Activated naive CD8-positive, alpha-beta T cell treated with anti-CD3 and anti-CD28 coated beads, Interleukin-2, amount 50 U/mL, for 24 hours (primary cell): ENCODE measurements around the gene FBXW12.
"Not testable (repeated sequence)": the region's sequence is repeated elsewhere in the genome, so short reads cannot be mapped to it uniquely, and the experiment has no call there.

Source experiments
- ATAC-seq: fragments of 150-1000 bp; cut with Tn5 transposase; one replicate; pipeline ENCODE4 v1.10.0; 2021
- DNase-seq: peaks from one replicate; pipeline ENCODE4 v3.0.0; 2021
- H3K27ac Mint-ChIP-seq: one replicate; pipeline ENCODE4 v1.8.0; 2021; ENCODE audit warnings: mild to moderate bottlenecking, mixed read lengths
- H3K27me3 Mint-ChIP-seq: one replicate; pipeline ENCODE4 v1.8.0; 2021; ENCODE audit warnings: mixed read lengths
- H3K36me3 Mint-ChIP-seq: one replicate; pipeline ENCODE4 v1.8.0; 2021; ENCODE audit warnings: low read depth, mixed read lengths
- H3K4me1 Mint-ChIP-seq: one replicate; pipeline ENCODE4 v1.8.0; 2021; ENCODE audit warnings: mixed read lengths
- H3K4me3 Mint-ChIP-seq: one replicate; pipeline ENCODE4 v1.8.0; 2021; ENCODE audit warnings: mild to moderate bottlenecking, moderate library complexity, mixed read lengths
- H3K9me3 Mint-ChIP-seq: one replicate; pipeline ENCODE4 v1.8.0; 2021; ENCODE audit warnings: mixed read lengths

Gene FBXW12

DNA sequence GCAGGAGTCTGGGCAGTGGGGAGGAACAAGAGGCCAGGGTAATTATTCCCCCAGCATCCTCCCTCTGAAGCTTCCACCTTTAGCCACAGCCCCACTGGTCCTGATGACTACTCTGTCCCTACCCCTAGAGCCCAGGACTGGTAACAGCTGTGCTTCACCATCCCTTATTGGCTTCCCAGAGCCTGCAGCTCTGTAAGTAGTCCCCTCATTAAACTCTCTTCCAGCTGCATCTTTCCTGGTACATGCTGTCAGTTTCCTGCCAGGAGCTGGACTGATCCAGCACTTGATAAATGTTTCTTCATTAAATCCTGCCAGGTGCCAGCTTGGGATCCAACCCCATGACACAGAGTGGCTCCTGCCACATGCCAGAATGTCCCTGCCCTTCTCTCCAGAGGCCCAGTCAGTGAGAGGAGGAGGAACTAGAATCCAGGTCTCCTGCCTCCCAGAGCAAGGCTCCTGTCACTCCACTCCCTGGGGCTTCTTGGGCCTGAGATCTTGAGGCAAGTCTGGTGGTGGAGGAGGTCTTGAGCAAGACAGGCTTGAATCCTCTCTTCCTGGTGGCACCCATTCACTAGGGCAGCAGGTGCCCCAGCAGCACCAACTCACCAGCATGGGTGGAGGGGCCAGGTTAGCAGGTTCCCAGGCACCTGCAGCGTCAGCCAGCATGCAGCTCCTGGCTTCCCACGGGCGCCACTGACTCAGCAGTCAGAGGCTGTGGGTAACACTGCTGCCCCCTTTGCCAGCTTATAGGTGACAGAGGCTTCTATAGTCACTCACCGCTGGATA lies 27.6 kb downstream of the FBXW12 start:
- H3K9me3 Mint-ChIP-seq, result no peaks in the 10 kb centered on the region
- ATAC-seq, result no peak
- H3K27ac Mint-ChIP-seq, result no peak overlapping the region
- H3K27me3 Mint-ChIP-seq, result peaks cover 3% of the 10 kb centered on the region
- H3K36me3 Mint-ChIP-seq, result no peaks in the 10 kb centered on the region
- no peak overlapping the region for H3K4me3 Mint-ChIP-seq
- H3K4me1 Mint-ChIP-seq, result peaks cover 2% of the 10 kb centered on the region
- no peak for DNase-seq

DNA sequence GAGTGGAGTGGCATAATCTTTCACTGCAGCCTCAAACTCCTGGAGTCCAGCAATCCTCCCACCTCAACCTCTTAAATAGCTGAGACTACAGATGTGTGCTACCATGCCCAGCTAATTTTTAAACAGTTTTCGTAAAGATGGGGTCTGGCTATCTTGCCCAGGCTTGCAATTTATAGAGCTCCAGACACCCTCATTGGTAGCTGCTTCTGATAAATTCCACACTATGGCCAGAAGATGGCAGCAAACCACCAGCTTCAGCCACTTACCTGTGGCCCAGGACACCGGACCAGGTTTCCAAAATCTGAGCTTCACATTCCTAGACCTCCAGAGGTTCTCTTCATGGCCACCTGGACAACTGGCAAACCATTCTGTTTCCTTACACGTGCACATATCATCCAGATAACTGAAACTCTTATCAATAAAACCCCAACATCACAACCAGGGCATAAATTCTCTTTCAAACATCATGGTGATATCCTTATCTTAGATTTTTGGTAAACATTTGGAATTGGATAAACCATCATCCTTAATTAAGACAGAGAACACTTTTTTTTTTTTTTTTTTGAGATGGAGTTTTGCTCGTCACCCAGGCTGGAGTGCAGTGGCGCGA lies 28.9 kb downstream of the FBXW12 start:
- H3K27ac Mint-ChIP-seq, result no peak overlapping the region
- DNase-seq, result peak; percentile 57
- ATAC-seq, result peak; percentile 68
- no peaks in the 10 kb centered on the region for H3K36me3 Mint-ChIP-seq
- no peak overlapping the region for H3K4me3 Mint-ChIP-seq
- H3K9me3 Mint-ChIP-seq, result no peaks in the 10 kb centered on the region
- no peaks in the 10 kb centered on the region for H3K4me1 Mint-ChIP-seq
- peaks cover 3% of the 10 kb centered on the region for H3K27me3 Mint-ChIP-seq

DNA sequence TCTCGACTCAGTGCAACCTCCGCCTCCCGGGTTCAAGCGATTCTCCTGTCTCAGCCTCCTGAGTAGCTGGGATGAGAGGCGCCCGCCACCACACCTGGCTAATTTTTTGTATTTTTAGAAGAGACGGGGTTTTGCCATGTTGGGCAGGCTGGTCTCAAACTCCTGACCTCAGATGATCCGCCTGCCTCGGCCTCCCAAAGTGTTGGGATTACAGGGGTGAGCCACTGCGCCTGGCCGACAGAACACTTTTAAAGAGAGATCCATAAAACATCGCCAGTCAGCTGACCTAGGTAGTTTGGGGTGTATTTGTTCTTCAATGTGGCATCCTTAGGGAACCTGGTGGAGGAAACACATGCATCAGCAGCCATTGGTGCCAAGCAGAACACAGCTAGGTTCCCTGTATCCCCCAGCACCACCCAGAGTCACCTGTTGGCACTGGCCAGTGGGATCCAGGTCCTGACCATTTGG lies 29.4 kb downstream of the FBXW12 start:
- ATAC-seq, H3K27ac Mint-ChIP-seq, H3K36me3 Mint-ChIP-seq, DNase-seq, H3K4me3 Mint-ChIP-seq, H3K27me3 Mint-ChIP-seq, H3K9me3 Mint-ChIP-seq, H3K4me1 Mint-ChIP-seq: not testable (repeated sequence)

DNA sequence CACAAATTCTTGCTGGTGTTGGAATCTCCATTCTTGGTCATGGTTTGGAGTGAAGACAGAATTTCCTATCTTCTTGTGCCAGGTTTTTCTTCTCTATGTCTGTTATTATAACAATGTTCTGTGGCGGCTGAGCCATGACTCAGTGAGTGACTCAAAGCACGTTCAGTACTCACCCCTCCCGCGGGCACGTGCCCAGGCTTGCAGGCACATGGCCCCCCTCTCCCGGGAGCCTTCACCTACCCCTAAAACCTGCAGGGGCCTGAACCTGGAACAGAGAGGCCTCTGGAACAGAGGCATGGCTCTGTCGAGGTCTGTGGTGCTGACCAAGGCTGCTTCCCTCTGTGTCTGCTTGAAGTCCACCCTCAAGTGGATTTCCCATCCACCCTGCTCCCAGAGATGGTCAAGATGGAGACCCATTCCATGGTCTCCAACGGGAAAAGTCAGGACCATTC lies 30.3 kb downstream of the FBXW12 start:
- no peak overlapping the region for H3K27ac Mint-ChIP-seq
- no peaks in the 10 kb centered on the region for H3K36me3 Mint-ChIP-seq
- DNase-seq (no peak), ATAC-seq (no peak)
- no peaks in the 10 kb centered on the region for H3K9me3 Mint-ChIP-seq
- H3K27me3 Mint-ChIP-seq, result peaks cover 3% of the 10 kb centered on the region
- H3K4me3 Mint-ChIP-seq, result no peak overlapping the region
- H3K4me1 Mint-ChIP-seq, result no peaks in the 10 kb centered on the region

DNA sequence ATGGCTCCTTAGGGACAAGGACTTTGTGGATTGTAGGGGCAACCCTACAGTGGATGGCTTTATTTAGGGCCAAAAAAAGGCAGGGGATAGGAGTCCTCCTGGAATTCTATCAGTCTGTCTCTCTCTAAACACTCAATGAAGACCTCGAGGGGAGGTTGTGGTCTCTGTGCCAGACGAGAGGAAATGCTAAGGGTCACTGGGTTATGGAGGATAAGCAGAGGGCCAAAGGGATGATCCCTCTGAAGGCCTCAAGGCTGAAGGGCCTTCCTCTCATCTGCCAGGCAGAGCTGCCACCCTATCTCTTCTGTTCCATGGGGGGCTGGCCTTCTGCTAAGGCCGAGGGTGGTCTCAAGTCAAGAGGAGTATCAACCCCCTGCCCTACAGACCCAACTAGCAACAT lies 30.9 kb downstream of the FBXW12 start:
- Mint-ChIP-seq H3K9me3 (no peaks in the 10 kb centered on the region), H3K27me3 (no peaks in the 10 kb centered on the region), H3K4me3 (no peak overlapping the region), H3K27ac (no peak overlapping the region), H3K4me1 (no peaks in the 10 kb centered on the region), H3K36me3 (no peaks in the 10 kb centered on the region)
- ATAC-seq (no peak), DNase-seq (no peak)

DNA sequence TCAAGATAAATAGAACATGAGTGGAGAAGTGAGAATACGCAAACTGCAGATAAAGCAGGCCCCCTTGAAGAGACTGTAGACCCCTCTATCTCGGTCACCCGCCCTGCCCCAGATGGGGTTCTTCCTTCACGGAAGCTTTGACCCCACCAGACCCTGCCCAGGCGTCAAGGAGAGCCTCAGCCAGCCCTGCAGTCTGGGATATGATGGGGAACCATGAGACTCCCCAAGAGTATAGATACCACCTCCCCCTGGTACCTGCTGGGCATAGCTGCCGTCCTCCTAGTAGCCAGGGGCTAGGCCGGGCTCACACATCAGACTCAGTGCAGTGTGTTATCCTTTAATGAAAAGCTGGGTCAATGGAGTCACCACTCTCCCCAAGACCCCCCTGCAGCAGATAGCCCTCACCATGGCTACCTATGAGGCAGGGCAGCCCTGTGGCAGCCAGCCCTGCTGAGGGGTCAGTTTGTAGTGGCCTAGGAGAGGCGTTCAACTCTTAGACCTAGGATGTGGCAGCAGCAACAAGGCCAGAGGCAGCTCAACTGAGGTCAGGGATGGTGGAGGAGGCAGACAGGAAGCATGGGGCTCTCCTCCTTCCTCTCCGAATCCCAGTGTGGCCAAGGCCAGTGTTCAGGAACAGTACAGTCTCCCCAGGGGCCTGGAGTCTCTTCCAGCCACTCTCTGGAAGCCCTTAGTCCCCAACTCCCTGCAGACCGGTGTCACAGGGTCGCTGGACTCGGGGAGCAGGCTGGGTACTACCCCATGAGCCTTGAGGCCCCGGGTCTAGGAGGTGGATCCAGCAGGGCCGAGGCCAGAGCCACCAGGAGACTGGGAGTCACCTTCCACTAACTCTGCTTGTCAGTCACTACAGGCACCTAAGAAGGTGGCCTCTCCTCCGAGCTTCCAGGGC lies 31.8 kb downstream of the FBXW12 start:
- no peak overlapping the region for H3K27ac Mint-ChIP-seq
- H3K36me3 Mint-ChIP-seq, result no peaks in the 10 kb centered on the region
- no peak overlapping the region for H3K4me3 Mint-ChIP-seq

DNA sequence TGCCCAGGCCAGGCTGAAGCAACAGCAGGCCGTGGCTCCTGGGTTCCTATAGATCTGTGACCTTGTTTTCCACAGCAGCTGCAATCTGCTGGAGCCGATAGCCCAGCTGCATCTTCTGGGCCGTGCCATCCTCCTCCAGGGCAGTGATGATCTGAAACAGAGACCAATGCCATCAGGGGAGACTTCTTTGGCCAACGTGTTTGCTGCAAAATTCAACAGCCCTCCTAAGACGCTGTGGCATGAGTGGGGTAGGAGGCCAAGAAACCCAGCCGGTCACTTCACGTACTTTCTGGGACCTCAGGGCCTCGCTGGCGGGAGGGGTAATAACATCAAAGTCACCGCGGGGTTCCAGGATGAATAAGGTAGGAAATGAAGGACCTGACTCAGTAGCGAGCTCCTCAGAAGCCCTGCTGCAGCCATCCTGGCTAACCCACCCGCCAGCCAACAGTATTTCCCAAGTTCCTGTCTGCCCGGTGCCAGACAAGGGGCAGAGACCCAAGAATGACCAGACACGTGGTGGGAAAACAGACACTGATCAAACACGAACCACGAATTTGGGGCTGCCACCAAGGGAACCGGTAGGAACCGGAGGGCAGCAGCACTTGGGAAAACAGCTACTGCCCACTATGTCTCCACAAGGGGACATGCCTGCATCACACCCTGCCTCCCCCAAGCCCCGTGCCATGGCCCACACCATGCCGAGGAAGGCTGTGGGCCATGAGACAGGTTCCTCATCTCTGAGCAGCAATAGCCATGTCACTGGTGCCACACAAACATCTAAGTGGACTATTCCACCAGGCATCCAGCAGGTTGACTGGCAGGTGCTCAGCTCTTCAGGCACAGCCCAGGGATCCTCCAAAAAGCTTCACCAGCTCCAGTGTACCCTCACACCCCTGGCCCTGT lies 32.7 kb downstream of the FBXW12 start:
- no peaks in the 10 kb centered on the region for H3K9me3 Mint-ChIP-seq

More for the DNA sequence above, 31.8 kb downstream of the FBXW12 start:
- Mint-ChIP-seq H3K4me1 (no peaks in the 10 kb centered on the region), H3K27me3 (no peaks in the 10 kb centered on the region), H3K9me3 (no peaks in the 10 kb centered on the region)
- DNase-seq, result no peak
- ATAC-seq, result no peak

DNA sequence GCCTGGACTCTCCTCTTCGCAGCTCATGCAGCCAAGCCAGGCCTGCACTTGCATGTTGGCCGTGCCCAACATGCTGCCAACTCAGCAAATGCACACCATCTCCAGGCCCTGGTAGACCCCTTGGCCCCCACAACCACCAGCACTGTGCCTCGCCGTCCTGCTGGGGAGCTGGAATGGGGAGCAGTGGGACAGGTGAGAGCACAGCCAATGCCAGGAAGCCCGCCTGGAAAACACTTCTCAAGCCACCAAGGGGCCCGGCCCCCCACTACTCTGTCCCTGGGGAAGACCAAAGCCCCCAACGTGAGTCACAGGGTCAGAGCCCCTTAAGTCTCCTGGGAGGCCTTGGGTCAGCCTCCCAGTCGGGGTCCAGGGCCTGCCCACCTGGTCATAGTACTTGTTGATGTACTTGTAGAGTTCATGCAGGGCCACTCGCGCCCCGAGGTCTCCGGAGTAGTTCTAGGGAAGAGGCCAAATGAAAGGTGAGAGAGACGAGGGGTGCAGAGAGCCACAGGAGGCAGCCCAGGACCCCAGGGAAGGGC lies 33.4 kb downstream of the FBXW12 start:
- Mint-ChIP-seq H3K4me1 (no peaks in the 10 kb centered on the region), H3K27me3 (no peaks in the 10 kb centered on the region), H3K4me3 (no peak overlapping the region), H3K36me3 (no peaks in the 10 kb centered on the region), H3K9me3 (no peaks in the 10 kb centered on the region), H3K27ac (no peak overlapping the region)
- no peak for DNase-seq
- no peak for ATAC-seq

More for the DNA sequence above, 32.7 kb downstream of the FBXW12 start:
- Mint-ChIP-seq H3K27me3 (no peaks in the 10 kb centered on the region), H3K4me1 (no peaks in the 10 kb centered on the region), H3K27ac (no peak overlapping the region), H3K4me3 (no peak overlapping the region), H3K36me3 (no peaks in the 10 kb centered on the region)
- DNase-seq (no peak), ATAC-seq (no peak)

DNA sequence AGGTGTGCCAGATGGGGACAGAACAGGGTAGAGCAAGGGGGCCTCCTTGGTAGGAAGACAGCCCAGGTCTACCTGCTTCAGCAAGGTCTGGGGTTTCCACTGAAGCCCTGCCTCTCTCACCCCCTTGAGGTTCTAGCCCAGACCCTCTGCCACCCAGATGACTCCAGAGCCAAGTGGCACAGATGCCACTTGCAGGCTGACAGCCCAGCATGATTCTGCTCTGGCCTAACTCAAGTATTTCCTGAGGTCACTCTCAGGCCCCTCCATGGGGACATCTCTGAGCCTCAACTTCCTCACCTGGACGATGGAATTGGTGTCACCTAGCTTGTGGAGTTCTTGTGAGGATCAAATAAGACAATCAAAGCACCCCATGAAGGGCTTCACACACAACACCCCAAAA lies 34.0 kb downstream of the FBXW12 start:
- Mint-ChIP-seq H3K4me3 (no peak overlapping the region), H3K4me1 (no peaks in the 10 kb centered on the region), H3K9me3 (no peaks in the 10 kb centered on the region), H3K27me3 (no peaks in the 10 kb centered on the region), H3K27ac (no peak overlapping the region), H3K36me3 (no peaks in the 10 kb centered on the region)
- ATAC-seq (no peak), DNase-seq (no peak)

DNA sequence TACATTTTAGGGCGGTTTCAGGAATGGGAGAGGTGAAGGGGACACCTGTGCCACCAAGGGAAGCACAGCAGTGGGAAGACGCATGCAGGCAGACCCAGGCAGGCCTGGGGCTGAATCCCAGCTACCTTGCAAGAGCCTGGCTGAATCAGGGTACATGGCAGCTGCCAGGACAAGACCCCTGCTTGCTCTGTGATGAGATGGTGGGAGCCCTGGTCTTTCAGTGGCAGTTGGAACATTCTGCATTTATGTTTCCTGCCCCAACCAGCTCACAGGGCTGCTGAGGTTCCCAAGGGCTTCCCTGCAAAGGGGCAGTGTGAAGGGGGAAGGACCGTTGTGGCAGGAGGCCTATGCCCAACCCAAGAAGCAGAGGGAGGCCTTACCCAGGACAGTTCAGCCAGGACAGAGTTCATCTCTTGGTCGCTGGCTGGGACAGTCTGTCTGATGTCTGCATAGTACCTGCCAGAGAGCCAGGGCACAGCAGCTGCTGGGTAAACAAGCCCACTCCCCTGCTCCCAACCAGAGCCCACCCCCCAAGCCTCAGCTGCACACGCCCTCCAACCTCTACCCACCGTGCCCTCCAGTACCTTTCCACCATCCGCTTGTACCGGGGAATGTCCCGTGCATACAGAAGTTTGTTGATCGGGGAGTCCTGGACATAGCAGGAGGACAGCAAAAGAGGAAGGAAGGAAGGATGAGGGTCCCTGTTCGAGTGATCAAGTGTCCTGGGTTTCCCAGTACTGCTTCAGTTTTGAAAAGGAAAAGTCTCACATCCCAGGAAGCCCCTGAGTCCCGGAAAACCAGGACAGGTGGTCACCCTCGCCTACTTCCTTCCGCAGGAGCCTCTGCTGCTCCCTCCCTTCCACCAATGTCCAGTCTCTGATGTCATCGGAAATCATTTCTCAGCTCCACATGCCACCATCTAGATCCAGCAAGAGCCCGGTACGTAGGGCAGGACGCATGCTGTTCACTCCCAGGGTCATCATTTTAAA lies 34.7 kb downstream of the FBXW12 start:
- H3K4me1 Mint-ChIP-seq, result no peaks in the 10 kb centered on the region
- H3K9me3 Mint-ChIP-seq, result no peaks in the 10 kb centered on the region
- H3K36me3 Mint-ChIP-seq, result no peaks in the 10 kb centered on the region
- H3K27me3 Mint-ChIP-seq, result no peaks in the 10 kb centered on the region
- ATAC-seq, result no peak
- DNase-seq, result no peak
- no peak overlapping the region for H3K4me3 Mint-ChIP-seq
- H3K27ac Mint-ChIP-seq, result no peak overlapping the region

DNA sequence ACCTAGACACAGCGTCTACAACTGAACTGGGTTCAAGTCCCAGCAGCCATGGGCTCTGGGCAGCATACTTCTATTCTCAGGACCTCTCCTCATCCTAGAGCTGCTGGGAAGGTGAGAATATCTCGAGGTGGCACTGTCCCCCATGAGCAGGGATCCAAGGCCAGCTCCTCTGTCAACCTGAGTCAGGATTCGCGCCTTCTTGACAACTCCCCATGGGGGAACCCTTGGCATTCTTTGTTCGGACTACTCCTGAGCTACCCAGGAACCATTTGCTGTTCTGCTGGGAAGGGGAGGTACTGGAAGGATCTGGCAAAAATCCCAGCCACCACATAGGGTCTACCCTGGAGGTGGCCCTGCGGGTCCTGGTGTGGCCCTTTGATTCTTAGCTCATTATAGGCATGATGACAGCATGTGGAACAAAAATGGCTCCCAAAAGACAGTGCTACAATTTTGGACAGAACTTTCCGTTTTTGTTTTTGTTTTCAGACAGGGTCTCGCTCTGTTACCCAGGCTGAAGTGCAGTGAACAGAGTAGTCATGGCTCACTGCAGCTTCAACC lies 35.6 kb downstream of the FBXW12 start:
- no peak overlapping the region for H3K27ac Mint-ChIP-seq
- ATAC-seq (no peak), DNase-seq (no peak)
- no peak overlapping the region for H3K4me3 Mint-ChIP-seq
- H3K4me1 Mint-ChIP-seq, result no peaks in the 10 kb centered on the region
- H3K9me3 Mint-ChIP-seq, result no peaks in the 10 kb centered on the region
- no peaks in the 10 kb centered on the region for H3K27me3 Mint-ChIP-seq
- no peaks in the 10 kb centered on the region for H3K36me3 Mint-ChIP-seq

DNA sequence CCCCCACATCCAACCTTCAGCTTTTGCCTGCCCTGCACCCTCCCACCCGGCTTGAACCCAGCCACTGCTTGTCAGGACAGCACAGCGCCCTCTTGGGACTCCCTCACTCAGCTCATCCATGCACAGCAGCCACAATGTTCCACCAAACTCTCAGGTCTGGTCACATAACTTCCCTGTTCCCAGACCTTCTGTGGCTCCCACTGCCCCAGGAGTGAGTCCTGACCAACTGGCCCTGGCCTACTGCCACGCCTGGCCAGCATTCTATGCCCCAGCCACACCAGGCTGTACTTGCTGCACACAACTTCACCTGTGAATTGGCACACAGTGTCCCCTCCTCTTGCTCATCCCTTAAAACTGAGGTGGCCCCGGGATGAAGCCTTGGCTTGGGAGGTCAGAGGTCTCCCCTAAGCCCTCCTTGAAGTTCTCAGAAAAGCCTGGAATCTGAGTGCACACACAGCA lies 36.8 kb downstream of the FBXW12 start:
- no peak overlapping the region for H3K4me3 Mint-ChIP-seq
- no peak overlapping the region for H3K27ac Mint-ChIP-seq
- no peaks in the 10 kb centered on the region for H3K27me3 Mint-ChIP-seq
- H3K9me3 Mint-ChIP-seq, result no peaks in the 10 kb centered on the region
- no peaks in the 10 kb centered on the region for H3K4me1 Mint-ChIP-seq
- DNase-seq (no peak), ATAC-seq (no peak)
- H3K36me3 Mint-ChIP-seq, result no peaks in the 10 kb centered on the region
